HG02610 (cell line): ENCODE results near the gene USP35.

Experiments used
- ATAC-seq: cut with Tn5 transposase; IDR thresholded peaks from one replicate; pipeline ENCODE4 v1.9.1; 2021; ENCODE audit warnings: mild to moderate bottlenecking, moderate library complexity; ENCODE audit not compliant: unreplicated experiment

The USP35 gene

GRCh38 chr11:78261367-78261766 lies 72.6 kb downstream of the USP35 start:
- no peak for ATAC-seq

GRCh38 chr11:78261828-78262227 lies 73.1 kb downstream of the USP35 start:
- no peak for ATAC-seq

- ATAC-seq, result no peak
Measured at GRCh38 chr11:78262238-78262637, 73.5 kb downstream of the USP35 start.

- no peak for ATAC-seq
Measured at GRCh38 chr11:78262691-78263090, 74.0 kb downstream of the USP35 start.
